ENCODE data around the gene KCNC3.

KCNC3 gene

GRCh38 chr19:50333235-50333736, 4.1 kb upstream of the KCNC3 start:
- H3K27me3 ChIP-seq (ENCODE audit: control insufficient read depth in 3 of 3, insufficient read depth in 3 of 3, low read depth in 1 of 3, low read length in 3 of 3): peaks cover 2 to 3% (median 3%) of the 10 kb centered on the region in 3 experiments
- H2AFZ ChIP-seq (ENCODE audit: low read length): no peak overlapping the region
- no peak overlapping the region for H3K14ac ChIP-seq (ENCODE audit: low read length)
- peak overlapping the region; percentile 64 for H2AK5ac ChIP-seq (ENCODE audit: low read depth, low read length)
- H2BK12ac ChIP-seq (ENCODE audit: low read length): no peak overlapping the region
- no peak overlapping the region for H2BK15ac ChIP-seq (ENCODE audit: low read length)
- H3K4me2 ChIP-seq (ENCODE audit: insufficient read depth, low read length, poor library complexity, severe bottlenecking): peak overlapping the region; percentile 95
- peaks cover 5% of the 10 kb centered on the region for H3K79me1 ChIP-seq (ENCODE audit: low read depth, low read length)
- H3K18ac ChIP-seq (ENCODE audit: low read length): peak overlapping the region; percentile 95
- H4K8ac ChIP-seq (ENCODE audit: low read depth, low read length): no peak overlapping the region
- H3K9ac ChIP-seq (ENCODE audit: low read depth, low read length, poor library complexity): peak overlapping the region; percentile 9
- peak overlapping the region; percentile 98 for H3K27ac ChIP-seq (replicated peaks; ENCODE audit: low read length)
- H3K4ac ChIP-seq (ENCODE audit: low read length): no peak overlapping the region
- H4K91ac ChIP-seq (ENCODE audit: low read depth, low read length, poor library complexity): peak overlapping the region; percentile 76
- peaks cover 3 to 7% of the 10 kb centered on the region in 2 donors for H3K4me1 ChIP-seq (ENCODE audit: control insufficient read depth in 2 of 2, insufficient read depth in 1 of 2, low read depth in 1 of 2, low read length in 2 of 2)
- H3K23ac ChIP-seq (ENCODE audit: low read depth, low read length, poor library complexity): peak overlapping the region; percentile 66
- no CpG with 5 or more reads among the region's 34 CpGs for WGBS, 2 donors (ENCODE audit: extremely low coverage in 2 of 2, insufficient read length in 2 of 2, insufficient replicate concordance in 1 of 2)
- H2BK5ac ChIP-seq (ENCODE audit: low read length): peak overlapping the region; percentile 95
- peak overlapping the region in 1 of 2 donors; percentile 77 for H3K4me3 ChIP-seq (ENCODE audit: low read length in 2 of 2)
- no peak overlapping the region for H2BK120ac ChIP-seq (ENCODE audit: low read depth, low read length)
- H3K9me3 ChIP-seq (replicated peaks in 1 of 2; ENCODE audit: control insufficient read depth in 2 of 2, insufficient read depth in 1 of 2, low read depth in 1 of 2, low read length in 2 of 2): peaks cover 2 to 5% of the 10 kb centered on the region in 2 donors
- DNase-seq (ENCODE audit: low spot score): peak; percentile 94
- H3K36me3 ChIP-seq (replicated peaks in 1 of 2; ENCODE audit: control insufficient read depth in 2 of 2, insufficient read depth in 2 of 2, low read length in 2 of 2): peaks cover 4 to 17% of the 10 kb centered on the region in 2 donors

- Histone ChIP-seq H3K27me3 (ENCODE audit: control insufficient read depth in 3 of 3, insufficient read depth in 3 of 3, low read depth in 1 of 3, low read length in 3 of 3) (peaks cover 5 to 9% (median 9%) of the 10 kb centered on the region in 3 experiments), H3K4me3 (ENCODE audit: low read length in 2 of 2) (peak overlapping the region in 1 of 2 donors; percentile 77), H3K14ac (ENCODE audit: low read length) (peak overlapping the region; percentile 79), H3K4me1 (ENCODE audit: control insufficient read depth in 2 of 2, insufficient read depth in 1 of 2, low read depth in 1 of 2, low read length in 2 of 2) (peaks cover 3 to 7% of the 10 kb centered on the region in 2 donors), H4K8ac (ENCODE audit: low read depth, low read length) (no peak overlapping the region), H2BK120ac (ENCODE audit: low read depth, low read length) (peak overlapping the region; percentile 77), H3K9me3 (replicated peaks in 1 of 2; ENCODE audit: control insufficient read depth in 2 of 2, insufficient read depth in 1 of 2, low read depth in 1 of 2, low read length in 2 of 2) (peaks cover under 1 to 5% of the 10 kb centered on the region in 2 donors), H2BK5ac (ENCODE audit: low read length) (peak overlapping the region; percentile 95), H4K91ac (ENCODE audit: low read depth, low read length, poor library complexity) (peak overlapping the region; percentile 76), H2AFZ (ENCODE audit: low read length) (no peak overlapping the region), H3K4ac (ENCODE audit: low read length) (peak overlapping the region; percentile 78), H3K9ac (ENCODE audit: low read depth, low read length, poor library complexity) (peak overlapping the region; percentile 82), H3K23ac (ENCODE audit: low read depth, low read length, poor library complexity) (peak overlapping the region; percentile 37), H2BK15ac (ENCODE audit: low read length) (peak overlapping the region; percentile 84), H2BK12ac (ENCODE audit: low read length) (peak overlapping the region; percentile 76), H3K4me2 (ENCODE audit: insufficient read depth, low read length, poor library complexity, severe bottlenecking) (peak overlapping the region; percentile 95), H3K36me3 (replicated peaks in 1 of 2; ENCODE audit: control insufficient read depth in 2 of 2, insufficient read depth in 2 of 2, low read length in 2 of 2) (peaks cover 0 to 10% of the 10 kb centered on the region in 2 donors), H3K27ac (replicated peaks; ENCODE audit: low read length) (peak overlapping the region; percentile 98), H2AK5ac (ENCODE audit: low read depth, low read length) (peak overlapping the region; percentile 64), H3K18ac (ENCODE audit: low read length) (peak overlapping the region; percentile 95), H3K79me1 (ENCODE audit: low read depth, low read length) (peaks cover 5% of the 10 kb centered on the region)
- no peak for DNase-seq (ENCODE audit: low spot score)
- WGBS, 2 donors (ENCODE audit: extremely low coverage in 2 of 2, insufficient read length in 2 of 2, insufficient replicate concordance in 1 of 2): no CpG with 5 or more reads among the region's 20 CpGs
Observed at GRCh38 chr19:50332244-50333038, 3.3 kb upstream of the KCNC3 start.

GRCh38 chr19:50331994-50332243, 2.7 kb upstream of the KCNC3 start:
- H4K8ac ChIP-seq (ENCODE audit: low read depth, low read length): no peak overlapping the region
- peak overlapping the region; percentile 22 for H3K23ac ChIP-seq (ENCODE audit: low read depth, low read length, poor library complexity)
- peaks cover 3 to 7% of the 10 kb centered on the region in 2 donors for H3K4me1 ChIP-seq (ENCODE audit: control insufficient read depth in 2 of 2, insufficient read depth in 1 of 2, low read depth in 1 of 2, low read length in 2 of 2)
- H3K4ac ChIP-seq (ENCODE audit: low read length): no peak overlapping the region
- H3K4me2 ChIP-seq (ENCODE audit: insufficient read depth, low read length, poor library complexity, severe bottlenecking): peak overlapping the region; percentile 95
- H3K9me3 ChIP-seq (replicated peaks in 1 of 2; ENCODE audit: control insufficient read depth in 2 of 2, insufficient read depth in 1 of 2, low read depth in 1 of 2, low read length in 2 of 2): peaks cover 0 to 5% of the 10 kb centered on the region in 2 donors
- peak overlapping the region; percentile 95 for H3K18ac ChIP-seq (ENCODE audit: low read length)
- H2BK5ac ChIP-seq (ENCODE audit: low read length): peak overlapping the region; percentile 95
- H2BK120ac ChIP-seq (ENCODE audit: low read depth, low read length): peak overlapping the region; percentile 52
- H4K91ac ChIP-seq (ENCODE audit: low read depth, low read length, poor library complexity): no peak overlapping the region
- peaks cover 0 to 9% of the 10 kb centered on the region in 2 donors for H3K36me3 ChIP-seq (replicated peaks in 1 of 2; ENCODE audit: control insufficient read depth in 2 of 2, insufficient read depth in 2 of 2, low read length in 2 of 2)
- whole genome bisulfite sequencing, 2 donors (ENCODE audit: extremely low coverage in 2 of 2, insufficient read length in 2 of 2, insufficient replicate concordance in 1 of 2): no CpG with 5 or more reads among the region's 2 CpGs
- H2AFZ ChIP-seq (ENCODE audit: low read length): no peak overlapping the region
- H3K27ac ChIP-seq (replicated peaks; ENCODE audit: low read length): peak overlapping the region; percentile 98
- H3K14ac ChIP-seq (ENCODE audit: low read length): peak overlapping the region; percentile 31
- peak overlapping the region in 1 of 2 donors; percentile 77 for H3K4me3 ChIP-seq (ENCODE audit: low read length in 2 of 2)
- DNase-seq (ENCODE audit: low spot score): no peak
- H2BK12ac ChIP-seq (ENCODE audit: low read length): no peak overlapping the region
- peak overlapping the region; percentile 84 for H2BK15ac ChIP-seq (ENCODE audit: low read length)
- H3K79me1 ChIP-seq (ENCODE audit: low read depth, low read length): peaks cover 5% of the 10 kb centered on the region
- peak overlapping the region; percentile 71 for H3K9ac ChIP-seq (ENCODE audit: low read depth, low read length, poor library complexity)
- H2AK5ac ChIP-seq (ENCODE audit: low read depth, low read length): peak overlapping the region; percentile 64
- H3K27me3 ChIP-seq (ENCODE audit: control insufficient read depth in 3 of 3, insufficient read depth in 3 of 3, low read depth in 1 of 3, low read length in 3 of 3): peaks cover 5 to 15% (median 14%) of the 10 kb centered on the region in 3 experiments
